ENCODE measurements around the gene CD36.

CD36 gene

GRCh38 chr7:80711531-80711930 lies 73.1 kb downstream of the CD36 start:
- DNase-seq = no peak

GRCh38 chr7:80719261-80719660 lies 80.8 kb downstream of the CD36 start:
- DNase-seq = no peak

DNA sequence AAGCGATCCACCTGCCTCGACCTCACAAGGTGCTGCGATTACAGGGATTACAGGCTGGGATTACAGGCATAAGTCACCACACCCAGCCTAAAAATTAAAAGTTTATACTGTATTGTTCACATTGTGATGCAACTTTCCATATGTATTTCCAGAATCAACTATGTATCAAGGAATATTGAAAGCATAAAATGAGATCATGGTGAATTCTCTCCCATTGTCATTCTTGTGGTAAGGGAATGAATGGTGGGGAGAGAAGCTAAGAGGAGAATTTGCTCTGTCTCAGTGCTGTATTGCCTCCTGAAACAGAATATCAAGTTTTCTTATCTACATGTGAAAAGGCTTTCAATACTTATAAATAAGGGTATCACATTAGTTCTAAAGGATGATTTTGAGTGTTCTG lies 81.7 kb downstream of the CD36 start:
- no peak for DNase-seq

GRCh38 chr7:80721883-80722615 lies 83.6 kb downstream of the CD36 start:
- no peak for DNase-seq

- no peak for DNase-seq
Observed at GRCh38 chr7:80722616-80723195, 84.3 kb downstream of the CD36 start.

- no peak for DNase-seq
Observed at GRCh38 chr7:80724249-80724871, 85.9 kb downstream of the CD36 start.

DNA sequence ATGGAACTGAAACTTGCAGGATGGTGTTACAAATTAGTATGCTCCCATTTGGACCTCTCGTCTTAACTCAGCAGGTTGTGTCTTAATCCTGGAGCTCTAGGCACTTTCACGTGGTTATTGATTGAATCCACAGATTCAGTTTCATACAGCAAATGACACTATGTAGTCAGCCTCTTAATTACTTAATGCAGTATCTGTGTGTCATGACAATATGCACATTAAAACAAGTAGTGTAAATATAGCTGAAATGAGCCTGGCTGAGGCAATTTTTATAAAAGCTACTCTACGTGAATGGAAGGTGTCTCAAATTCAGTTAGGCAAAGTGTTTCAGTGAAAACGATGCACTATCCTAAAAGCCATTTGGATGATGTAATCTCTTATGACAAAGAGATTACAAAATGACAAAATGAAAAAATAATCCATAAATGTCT lies 86.8 kb downstream of the CD36 start:
- DNase-seq = no peak

Data from NCI-H187 (cell line).